GM21381 (cell line): ENCODE measurements around the gene GSTP1.
"Not testable (repeated sequence)": the region's sequence is repeated elsewhere in the genome, so short reads cannot be mapped to it uniquely, and the experiment has no call there.

ENCODE experiments used
- ATAC-seq: cut with Tn5 transposase; IDR thresholded peaks from one replicate; pipeline ENCODE4 v1.9.1; 2021; ENCODE audit warnings: mild to moderate bottlenecking, moderate library complexity; ENCODE audit not compliant: unreplicated experiment

Gene GSTP1

DNA sequence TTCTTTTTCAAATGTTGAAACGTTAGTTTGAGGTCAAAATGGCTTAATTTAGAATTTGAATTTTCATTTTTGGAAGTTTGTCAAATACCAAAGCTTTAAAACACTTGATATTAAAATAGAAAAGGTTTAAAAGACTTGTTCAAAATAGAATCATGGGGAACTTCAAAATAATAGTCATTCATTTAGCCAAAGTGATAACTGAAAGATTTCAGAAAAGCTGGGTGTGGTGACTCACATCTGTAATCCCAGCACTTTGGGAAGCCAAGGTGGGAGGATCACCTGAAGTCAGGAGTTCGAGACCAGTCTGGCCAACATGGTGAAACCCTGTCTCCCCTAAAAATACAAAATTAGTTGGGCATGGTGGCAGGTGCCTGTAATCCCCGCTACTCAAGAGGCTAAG, 10.9 kb downstream of the GSTP1 start:
- ATAC-seq: no peak

GRCh38 chr11:67596753-67597300, 13.2 kb downstream of the GSTP1 start:
- no peak for ATAC-seq

GRCh38 chr11:67597458-67597857, 13.8 kb downstream of the GSTP1 start:
- ATAC-seq: not testable (repeated sequence)

DNA sequence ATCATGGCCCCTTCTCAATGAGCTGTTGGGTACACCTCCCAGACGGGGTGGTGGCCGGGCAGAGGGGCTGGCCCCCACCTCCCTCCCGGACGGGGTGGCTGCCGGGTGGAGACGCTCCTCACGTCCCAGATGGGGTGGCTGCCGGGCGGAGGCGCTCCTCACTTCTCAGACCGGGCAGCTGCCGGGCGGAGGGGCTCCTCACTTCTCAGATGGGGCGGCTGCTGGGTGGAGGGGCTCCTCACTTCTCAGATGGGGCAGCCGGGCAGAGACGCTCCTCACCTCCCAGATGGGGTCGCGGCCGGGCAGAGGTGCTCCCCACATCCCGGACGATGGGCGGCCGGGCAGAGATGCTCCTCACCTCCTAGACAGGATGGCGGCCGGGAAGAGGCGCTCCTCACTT, 14.4 kb downstream of the GSTP1 start:
- not testable (repeated sequence) for ATAC-seq

DNA sequence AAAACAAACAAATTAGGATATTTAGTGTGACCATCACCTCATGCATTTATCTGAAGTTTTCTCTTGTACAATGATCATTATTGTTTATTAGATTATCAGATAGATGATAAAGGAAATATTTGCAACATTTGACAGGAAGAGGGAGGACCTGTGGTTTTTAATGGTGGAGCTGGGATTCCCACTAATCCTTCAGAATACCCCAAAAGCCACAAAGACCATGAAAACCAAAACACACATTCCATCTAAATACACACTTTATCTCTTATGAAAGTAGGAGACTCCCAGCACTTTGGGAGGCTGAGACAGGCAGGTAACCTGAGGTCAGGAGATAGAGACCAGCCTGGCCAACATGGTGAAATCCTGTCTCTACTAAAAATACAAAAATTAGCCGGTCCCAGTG, 15.5 kb downstream of the GSTP1 start:
- ATAC-seq: no peak

GRCh38 chr11:67600324-67601029, 16.9 kb downstream of the GSTP1 start:
- ATAC-seq: peak; percentile 71

DNA sequence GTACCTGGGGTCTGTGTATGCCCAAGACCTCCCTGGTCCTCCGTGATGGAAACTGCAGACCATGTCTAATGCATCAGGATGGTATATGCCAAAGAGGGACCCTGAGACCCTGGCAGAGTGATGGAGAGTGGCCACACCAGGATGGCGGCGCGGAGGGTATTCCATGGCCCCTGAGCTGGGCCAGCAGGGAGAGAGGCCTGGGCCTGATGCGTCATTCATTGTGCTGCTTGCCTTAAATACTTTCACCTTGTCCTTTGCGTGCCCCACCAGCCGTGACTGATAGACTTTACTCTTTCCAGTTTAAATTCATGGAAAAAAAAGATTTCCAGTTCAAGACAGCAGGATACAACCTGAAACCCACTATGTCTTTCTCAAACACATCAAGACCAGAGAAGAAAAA, 17.5 kb downstream of the GSTP1 start:
- ATAC-seq: no peak

GRCh38 chr11:67604119-67604518, 20.5 kb downstream of the GSTP1 start:
- ATAC-seq: not testable (repeated sequence)

GRCh38 chr11:67604815-67605214, 21.2 kb downstream of the GSTP1 start:
- no peak for ATAC-seq

DNA sequence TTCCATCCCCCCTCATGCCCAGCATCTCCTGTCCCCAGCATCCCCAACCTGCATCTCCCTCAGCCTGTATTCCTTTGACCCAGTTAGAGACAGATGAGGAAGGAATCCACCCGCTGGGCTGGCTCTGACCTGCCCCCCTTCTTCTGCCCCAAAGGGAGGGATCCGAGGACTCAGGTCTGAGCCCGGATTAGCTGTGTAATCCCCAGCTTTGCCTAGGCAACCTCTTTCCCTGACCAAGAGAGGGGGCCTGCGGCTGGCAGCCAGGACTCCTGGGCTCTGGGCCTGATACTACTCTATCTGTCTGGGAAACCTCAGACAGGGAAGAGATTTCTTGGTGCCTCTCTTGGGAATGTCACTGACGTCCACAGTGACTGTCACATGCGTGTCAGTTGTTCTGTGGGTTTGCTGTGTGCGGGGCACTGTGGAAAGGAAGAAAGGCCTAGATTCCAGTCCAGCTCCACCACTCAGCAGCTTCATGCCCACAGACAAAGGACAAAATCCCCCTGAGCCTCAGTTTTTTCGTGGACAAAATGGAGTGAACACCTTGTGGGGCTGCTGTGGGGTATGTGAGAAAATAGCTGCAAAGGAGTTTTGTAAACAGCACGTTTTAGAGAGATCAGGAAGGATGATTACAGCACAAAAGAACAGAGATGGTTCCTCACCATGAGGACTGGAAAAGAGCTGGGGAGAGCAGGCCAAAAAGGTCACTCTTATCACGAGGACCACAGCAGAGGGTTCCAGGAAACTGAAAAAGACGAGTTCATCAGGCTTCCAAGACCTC, 21.8 kb downstream of the GSTP1 start:
- no peak for ATAC-seq

DNA sequence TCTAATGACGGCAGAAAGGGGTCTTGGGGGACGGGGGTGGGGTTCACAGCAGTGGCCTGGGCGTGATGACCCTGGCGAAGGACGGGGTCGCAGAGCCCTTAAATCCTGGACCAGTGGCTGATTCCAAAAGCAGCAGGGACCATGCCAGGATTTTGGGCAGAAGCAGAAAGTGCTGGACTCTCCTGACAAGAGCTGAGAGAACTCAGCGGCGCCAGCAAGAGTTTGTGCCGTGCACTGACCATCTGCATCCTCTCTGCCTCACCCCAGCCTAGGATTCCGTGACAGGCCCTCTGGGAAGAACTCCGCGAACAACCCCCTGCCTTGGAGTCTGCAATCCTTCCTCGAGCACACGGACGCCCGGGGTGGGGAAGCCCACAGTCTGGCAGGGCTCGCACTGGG, 22.5 kb downstream of the GSTP1 start:
- ATAC-seq: no peak

DNA sequence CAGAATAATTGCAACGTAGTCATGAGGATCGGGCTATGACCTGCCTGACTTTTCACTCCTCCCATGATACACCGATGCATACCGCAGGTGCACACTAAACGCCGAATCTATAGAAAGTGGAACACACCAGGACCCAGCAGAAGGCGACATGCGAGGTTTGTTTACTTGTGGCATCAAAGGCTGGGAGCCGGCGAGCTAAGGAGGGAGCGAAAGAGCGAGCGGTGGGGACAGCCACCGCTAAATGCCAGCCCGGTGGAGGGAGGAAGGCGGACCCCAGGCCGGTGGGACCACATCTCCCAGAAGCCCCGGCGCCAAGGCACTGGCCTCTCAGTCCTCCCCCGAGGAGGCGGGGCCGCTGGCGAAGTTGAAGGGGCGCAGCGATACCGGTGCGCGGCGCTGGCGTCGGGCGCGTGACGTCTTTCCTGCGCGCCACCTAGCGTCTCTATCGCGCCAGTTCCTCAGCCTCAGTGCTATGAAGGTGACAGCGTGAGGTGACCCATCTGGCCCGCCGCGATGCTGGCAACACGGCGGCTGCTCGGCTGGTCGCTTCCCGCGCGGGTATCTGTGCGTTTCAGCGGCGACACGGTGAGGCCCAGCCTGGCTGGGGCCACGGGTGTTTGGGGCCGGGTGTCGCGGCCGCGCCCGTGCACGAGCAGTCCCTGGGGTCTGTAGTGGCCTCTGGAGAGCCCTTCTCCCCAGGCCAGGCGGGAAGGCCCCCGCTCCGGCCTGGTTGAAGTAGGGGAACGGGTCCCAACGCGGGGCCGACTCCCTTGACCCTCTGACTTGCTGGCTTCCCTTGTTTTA, 23.1 kb downstream of the GSTP1 start, which contains the start of gene NDUFV1:
Gene NDUFV1 (plus strand): TSS at position 445 of the 804 bp plus-strand sequence. CDS start 69 bp downstream, at position 514.
- ATAC-seq: peak; percentile 94

GRCh38 chr11:67607507-67607906, 23.9 kb downstream of the GSTP1 start:
- no peak for ATAC-seq

DNA sequence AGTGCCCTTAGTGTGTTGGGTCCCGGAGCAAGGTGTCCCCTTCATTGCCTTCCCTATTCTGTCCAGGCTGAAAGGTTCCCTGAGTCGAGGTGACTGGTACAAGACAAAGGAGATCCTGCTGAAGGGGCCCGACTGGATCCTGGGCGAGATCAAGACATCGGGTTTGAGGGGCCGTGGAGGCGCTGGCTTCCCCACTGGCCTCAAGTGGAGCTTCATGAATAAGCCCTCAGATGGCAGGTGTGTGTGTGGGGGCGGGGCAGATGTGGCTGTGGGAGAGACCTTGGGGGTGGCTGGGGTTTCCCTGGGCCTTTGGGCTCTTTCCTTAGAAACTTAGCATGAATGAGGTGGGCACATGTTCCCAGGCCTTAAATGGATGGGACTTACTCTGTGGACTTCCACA, 24.9 kb downstream of the GSTP1 start:
- no peak for ATAC-seq

DNA sequence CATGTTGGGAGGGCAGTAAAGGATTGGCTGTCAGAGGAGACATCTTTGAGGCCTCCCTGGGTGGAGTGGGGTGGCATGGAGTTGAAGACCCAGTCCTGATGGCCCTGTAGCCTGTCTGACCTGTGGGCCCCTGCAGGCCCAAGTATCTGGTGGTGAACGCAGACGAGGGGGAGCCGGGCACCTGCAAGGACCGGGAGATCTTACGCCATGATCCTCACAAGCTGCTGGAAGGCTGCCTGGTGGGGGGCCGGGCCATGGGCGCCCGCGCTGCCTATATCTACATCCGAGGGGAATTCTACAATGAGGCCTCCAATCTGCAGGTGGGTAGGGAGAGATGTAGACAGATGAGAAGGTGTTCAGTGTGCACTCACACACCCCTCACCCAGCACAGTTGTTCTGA, 25.7 kb downstream of the GSTP1 start:
- ATAC-seq: no peak

DNA sequence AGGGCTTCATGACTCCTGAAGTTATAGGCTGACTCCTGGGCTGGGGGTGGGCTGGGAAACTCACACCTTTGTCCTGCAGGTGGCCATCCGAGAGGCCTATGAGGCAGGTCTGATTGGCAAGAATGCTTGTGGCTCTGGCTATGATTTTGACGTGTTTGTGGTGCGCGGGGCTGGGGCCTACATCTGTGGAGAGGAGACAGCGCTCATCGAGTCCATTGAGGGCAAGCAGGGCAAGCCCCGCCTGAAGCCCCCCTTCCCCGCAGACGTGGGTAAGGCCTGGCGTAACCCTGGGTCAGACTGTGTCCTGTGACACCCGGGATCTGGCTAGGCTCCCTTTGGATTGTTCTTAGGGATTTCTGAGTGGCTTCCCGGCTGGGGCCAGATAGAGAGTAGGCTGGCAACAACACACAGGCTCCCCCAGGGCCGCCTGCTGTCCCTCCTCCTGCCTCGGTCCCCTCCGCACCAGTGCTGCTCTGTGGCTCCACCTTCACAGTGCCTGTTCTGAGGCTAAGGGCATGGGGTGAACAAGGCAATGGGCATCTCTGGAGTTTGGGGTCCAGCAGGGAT, 26.8 kb downstream of the GSTP1 start:
- no peak for ATAC-seq

DNA sequence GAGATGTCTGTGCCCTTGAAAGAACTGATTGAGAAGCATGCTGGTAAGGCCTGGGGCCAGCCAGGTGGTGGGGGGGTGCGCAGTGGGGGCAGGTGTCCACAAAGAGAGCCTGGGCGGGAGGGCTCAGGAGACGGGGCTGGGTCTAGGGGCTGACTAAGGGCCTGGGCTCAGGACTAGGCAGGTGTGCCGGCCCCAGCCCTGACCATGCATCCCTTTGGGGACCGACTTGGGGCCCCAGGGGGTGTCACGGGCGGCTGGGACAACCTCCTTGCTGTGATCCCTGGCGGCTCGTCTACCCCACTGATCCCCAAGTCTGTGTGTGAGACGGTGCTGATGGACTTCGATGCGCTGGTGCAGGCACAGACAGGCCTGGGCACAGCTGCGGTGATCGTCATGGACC, 27.6 kb downstream of the GSTP1 start:
- ATAC-seq: no peak

DNA sequence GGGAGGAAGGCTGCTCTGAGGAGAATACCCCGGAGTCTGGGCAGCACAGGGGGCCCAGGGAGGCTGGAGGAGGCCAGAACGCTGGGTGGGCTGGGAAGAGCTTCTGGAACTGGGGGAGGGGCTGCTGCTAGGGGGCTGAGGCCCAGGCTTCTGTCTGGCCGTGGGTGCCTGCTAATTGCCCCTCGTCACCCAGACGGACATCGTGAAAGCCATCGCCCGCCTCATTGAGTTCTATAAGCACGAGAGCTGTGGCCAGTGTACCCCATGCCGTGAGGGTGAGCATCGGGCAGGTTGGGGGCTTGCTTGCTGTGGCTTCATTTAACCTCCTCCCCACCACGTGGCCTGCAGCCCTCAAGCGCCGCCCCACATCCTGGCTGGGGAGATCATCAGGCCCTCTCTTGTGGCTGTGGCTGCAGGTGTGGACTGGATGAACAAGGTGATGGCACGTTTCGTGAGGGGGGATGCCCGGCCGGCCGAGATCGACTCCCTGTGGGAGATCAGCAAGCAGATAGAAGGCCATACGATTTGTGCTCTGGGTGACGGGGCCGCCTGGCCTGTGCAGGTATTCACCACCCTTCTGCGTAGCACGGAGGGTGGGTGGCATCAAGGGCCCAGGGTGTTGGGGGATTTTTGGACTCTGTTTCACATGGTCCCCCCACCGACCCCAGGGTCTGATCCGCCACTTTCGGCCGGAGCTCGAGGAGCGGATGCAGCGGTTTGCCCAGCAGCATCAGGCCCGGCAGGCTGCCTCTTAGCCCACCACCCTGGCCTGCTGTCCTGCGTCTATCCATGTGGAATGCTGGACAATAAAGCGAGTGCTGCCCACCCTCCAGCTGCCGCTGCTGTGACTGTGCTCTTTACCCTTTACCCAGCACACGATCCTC, 28.3 kb downstream of the GSTP1 start:
- no peak for ATAC-seq

DNA sequence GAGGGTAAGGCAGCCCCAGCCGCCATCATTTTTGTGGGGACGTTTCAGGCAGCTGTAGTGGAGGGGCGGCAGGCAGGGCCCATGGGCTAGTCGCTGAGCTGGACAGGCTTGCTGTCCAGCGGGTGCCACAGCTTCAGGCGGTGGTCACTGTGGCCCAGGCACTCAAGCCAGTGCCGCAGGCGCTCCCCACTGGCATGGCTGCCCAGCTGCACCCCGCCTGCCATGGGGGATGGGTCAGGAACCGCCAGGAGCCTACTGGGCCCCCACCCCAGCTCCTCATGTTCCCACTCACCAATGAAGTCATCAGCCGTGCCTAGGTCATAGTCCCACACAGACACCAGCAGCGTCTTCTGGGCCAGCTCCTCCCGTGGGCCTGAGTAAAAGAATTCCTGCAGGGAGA, 29.1 kb downstream of the GSTP1 start:
- no peak for ATAC-seq
